T1000 (cell line): Measurements from ENCODE around the gene TMCC3.
"Not testable (repeated sequence)": the region's sequence is repeated elsewhere in the genome, so short reads cannot be mapped to it uniquely, and the experiment has no call there.

Experiments used
- DNase-seq: peaks from one replicate; lab custom pipeline; 2025; ENCODE audit warnings: mixed read lengths; lab: John Stamatoyannopoulos, UW

TMCC3 gene

GRCh38 chr12:94650143-94651056, at the start of gene TMCC3:
TSS of gene TMCC3 (minus strand) at chr12:94650557. CDS start at chr12:94650430, 127 bp downstream.
- peak; percentile 7 for DNase-seq

GRCh38 chr12:94699801-94700200, 49.4 kb upstream of the TMCC3 start:
- no peak for DNase-seq

GRCh38 chr12:94698578-94698977, 48.2 kb upstream of the TMCC3 start:
- no peak for DNase-seq

GRCh38 chr12:94697631-94698030, 47.3 kb upstream of the TMCC3 start:
- DNase-seq, result no peak

GRCh38 chr12:94694732-94695131, 44.4 kb upstream of the TMCC3 start:
- no peak for DNase-seq

- not testable (repeated sequence) for DNase-seq
Observed at GRCh38 chr12:94692826-94693225, 42.5 kb upstream of the TMCC3 start.

GRCh38 chr12:94690198-94690771, 39.9 kb upstream of the TMCC3 start:
- DNase-seq, result no peak

- no peak for DNase-seq
Observed at GRCh38 chr12:94689646-94690036, 39.3 kb upstream of the TMCC3 start.

GRCh38 chr12:94689002-94689645, 38.8 kb upstream of the TMCC3 start:
- DNase-seq, result no peak

- DNase-seq, result no peak
Observed at GRCh38 chr12:94687891-94688290, 37.5 kb upstream of the TMCC3 start.

GRCh38 chr12:94686834-94687628, 36.7 kb upstream of the TMCC3 start:
- DNase-seq, result no peak

- no peak for DNase-seq
Observed at GRCh38 chr12:94684416-94685142, 34.2 kb upstream of the TMCC3 start.

GRCh38 chr12:94679554-94680195, 29.3 kb upstream of the TMCC3 start:
- DNase-seq, result no peak

GRCh38 chr12:94678849-94679248, 28.5 kb upstream of the TMCC3 start:
- DNase-seq, result no peak

- no peak for DNase-seq
Observed at GRCh38 chr12:94678379-94678778, 28.0 kb upstream of the TMCC3 start.

GRCh38 chr12:94677778-94678177, 27.4 kb upstream of the TMCC3 start:
- no peak for DNase-seq

- DNase-seq, result no peak
Observed at GRCh38 chr12:94676922-94677321, 26.6 kb upstream of the TMCC3 start.

GRCh38 chr12:94676031-94676641, 25.8 kb upstream of the TMCC3 start:
- DNase-seq, result no peak

- no peak for DNase-seq
Observed at GRCh38 chr12:94674835-94675234, 24.5 kb upstream of the TMCC3 start.

GRCh38 chr12:94674051-94674451, 23.7 kb upstream of the TMCC3 start:
- DNase-seq, result no peak
